K562 (cell line): ENCODE results near the gene SESN2. TPM values are rescaled to one million over a fixed set of nuclear protein-coding genes. Genes with fewer than 3 reads are reported as not detected.
A peak's percentile ranks its signal among the peaks of the same experiment; 100 is the strongest.

Source experiments
- KAT2B ChIP-seq: IDR thresholded peaks from one replicate; pipeline ENCODE4 v1.6.1; 2012; ENCODE audit warnings: low read depth, mild to moderate bottlenecking, control low read depth, inconsistent platforms, low read length, moderate library complexity
- MITF ChIP-seq: IDR thresholded peaks from 2 replicates; pipeline ENCODE4 v1.6.1; 2014; ENCODE audit warnings: antibody characterized with exemption
- NCOA4 ChIP-seq: fragments of 450-650 bp; IDR thresholded peaks from 2 replicates; pipeline ENCODE4 v1.6.1; 2018; ENCODE audit warnings: mild to moderate bottlenecking; ENCODE audit not compliant: partially characterized antibody
- PATZ1 ChIP-seq: fragments of 250-450 bp; sonication (Bioruptor Pico); IDR thresholded peaks from 2 replicates; pipeline ENCODE4 v1.5.0; 2020; ENCODE audit warnings: mild to moderate bottlenecking, borderline replicate concordance
- PHF8 ChIP-seq: fragments of 200-600 bp; sonication (generic); IDR thresholded peaks from 2 replicates; pipeline ENCODE4 v1.6.1; 2012; ENCODE audit warnings: mixed run types, mild to moderate bottlenecking, inconsistent platforms, low read length, moderate library complexity, borderline replicate concordance
- PTBP1 ChIP-seq: fragments of 200-400 bp; formaldehyde crosslinking; IDR thresholded peaks from 2 replicates; pipeline ENCODE4 v1.6.1; 2017; ENCODE audit warnings: low read depth, low read length
- RFX7 ChIP-seq: fragments of 250-450 bp; sonication (Bioruptor Pico); IDR thresholded peaks from 2 replicates; pipeline ENCODE4 v1.5.1; 2021; ENCODE audit warnings: mild to moderate bottlenecking
- SLC30A9 ChIP-seq: fragments of 250-450 bp; sonication (Bioruptor Pico); IDR thresholded peaks from 2 replicates; pipeline ENCODE4 v1.8.0; 2022; ENCODE audit warnings: mild to moderate bottlenecking, moderate library complexity
- THAP7 ChIP-seq: fragments of 250-450 bp; sonication (Bioruptor Pico); IDR thresholded peaks from 2 replicates; pipeline ENCODE4 v1.5.0; 2021
- THRA ChIP-seq: fragments of 450-650 bp; IDR thresholded peaks from 2 replicates; pipeline ENCODE4 v1.6.1; 2017; ENCODE audit warnings: mild to moderate bottlenecking, moderate library complexity
- ZFP1 ChIP-seq: fragments of 450-650 bp; formaldehyde crosslinking; IDR thresholded peaks from 2 replicates; pipeline ENCODE4 v1.4.0; 2020; ENCODE audit warnings: mild to moderate bottlenecking, mixed read lengths
- ZNF146 ChIP-seq: IDR thresholded peaks from one replicate; pipeline ENCODE4 v1.6.1; 2018; ENCODE audit warnings: missing compliant biosample characterization; ENCODE audit not compliant: unreplicated experiment
- ZNF431 ChIP-seq: sonication (generic); formaldehyde crosslinking; IDR thresholded peaks from 2 replicates; pipeline ENCODE4 v1.8.0; 2022; ENCODE audit warnings: mild to moderate bottlenecking, missing genetic modification reagents
- ZNF592 ChIP-seq: fragments of 450-650 bp; IDR thresholded peaks from 2 replicates; pipeline ENCODE4 v1.6.1; 2017; ENCODE audit warnings: antibody characterized with exemption, mild to moderate bottlenecking
- polyA plus RNA-seq, 8 experiments: library from polyadenylated mRNA; depleted of rRNA in 4 of 8; stranded (reverse) in 5 of 8; unstranded in 3 of 8; fragments of >200 nt; fragmentation: Nextera tagmentation in 2 of 8; fragmentation: Illumina TruSeq in 1 of 8; extraction: Ambion mirVana in 2 of 8; extraction: Trizol in 1 of 8; gene quantifications; 2 replicates each; pipeline versions ENCODE4 v1.2.1 to v1.2.3, GENCODE V29; 2011 to 2014; ENCODE audit warnings: inconsistent platforms in 1 of 8, missing spikeins in 1 of 8
- total RNA-seq, 7 experiments: library from RNA; depleted of rRNA in 6 of 7; stranded (reverse); fragments of >200 nt in 6 of 7; fragmentation: Illumina TruSeq in 2 of 7; extraction: Trizol in 2 of 7; gene quantifications; 2 replicates each; pipeline versions ENCODE4 v1.2.1 to v1.2.3, GENCODE V29; 2011 to 2021; ENCODE audit warnings: low replicate concordance in 1 of 7

SESN2 gene
- total and polyA plus RNA-seq, 9 of the 15 experiments (the other 6 are each of a cell fraction or from before 2014, with no cell fraction given) = 3.7 to 71.3 (median 16.8) TPM

- TF ChIP-seq PATZ1 (CRISPR knock-in tag) (no peak), SLC30A9 (no peak), KAT2B (no peak), ZFP1 (no peak), ZNF431 (no peak), MITF (no peak), PHF8 (peak; percentile 31; the same call in 1 of the 2 replicates), NCOA4 (no peak), ZNF592 (peak; percentile 41; the same call in 1 of the 2 replicates), RFX7 (CRISPR knock-in tag) (no peak), THAP7 (CRISPR knock-in tag) (no peak), PTBP1 (no peak), ZNF146 (CRISPR knock-in tag) (no peak), THRA (no peak)
Observed at GRCh38 chr1:28248273-28249012, 10.9 kb upstream of the SESN2 start (continued).
